ENCODE data around the gene CAP1.

CAP1 gene

GRCh38 chr1:40102038-40102437 lies 61.5 kb downstream of the CAP1 start:
- no peak overlapping the region for H3K4me3 ChIP-seq (ENCODE audit: control insufficient read depth, low read depth, low read length)
- no peak for TF ChIP-seq CTCF (IDR thresholded peaks at IDR 0.05; ENCODE audit: control insufficient read depth, insufficient read depth, low read depth, low read length, missing control alignments)
- no peak for DNase-seq (ENCODE audit: low read depth)

- no peak overlapping the region for H3K4me3 ChIP-seq (ENCODE audit: control insufficient read depth, low read depth, low read length)
- no peak for TF ChIP-seq CTCF (IDR thresholded peaks at IDR 0.05; ENCODE audit: control insufficient read depth, insufficient read depth, low read depth, low read length, missing control alignments)
- no peak for DNase-seq (ENCODE audit: low read depth)
Measured at GRCh38 chr1:40102896-40103295, 62.4 kb downstream of the CAP1 start.

- TF ChIP-seq CTCF (IDR thresholded peaks at IDR 0.05; ENCODE audit: control insufficient read depth, insufficient read depth, low read depth, low read length, missing control alignments): no peak
- no peak for DNase-seq (ENCODE audit: low read depth)
- no peak overlapping the region for H3K4me3 ChIP-seq (ENCODE audit: control insufficient read depth, low read depth, low read length)
Measured at GRCh38 chr1:40105028-40105427, 64.5 kb downstream of the CAP1 start.

GRCh38 chr1:40107290-40107959 lies 66.9 kb downstream of the CAP1 start:
- no peak overlapping the region for H3K4me3 ChIP-seq (ENCODE audit: control insufficient read depth, low read depth, low read length)
- no peak for DNase-seq (ENCODE audit: low read depth)
- no peak for TF ChIP-seq CTCF (IDR thresholded peaks at IDR 0.05; ENCODE audit: control insufficient read depth, insufficient read depth, low read depth, low read length, missing control alignments)

- no peak overlapping the region for H3K4me3 ChIP-seq (ENCODE audit: control insufficient read depth, low read depth, low read length)
- no peak for DNase-seq (ENCODE audit: low read depth)
- TF ChIP-seq CTCF (IDR thresholded peaks at IDR 0.05; ENCODE audit: control insufficient read depth, insufficient read depth, low read depth, low read length, missing control alignments): no peak
Measured at GRCh38 chr1:40110389-40110788, 69.9 kb downstream of the CAP1 start.

GRCh38 chr1:40114400-40114799 lies 73.9 kb downstream of the CAP1 start:
- no peak overlapping the region for H3K4me3 ChIP-seq (ENCODE audit: control insufficient read depth, low read depth, low read length)
- no peak for DNase-seq (ENCODE audit: low read depth)
- TF ChIP-seq CTCF (IDR thresholded peaks at IDR 0.05; ENCODE audit: control insufficient read depth, insufficient read depth, low read depth, low read length, missing control alignments): no peak
